BLaER1 treated with 17β-estradiol and CSF1 and Interleukin-3, amounts not matched to agents 10 nM and 100 nM (cell line): Measurements from ENCODE around the gene CLDN16.
A peak's percentile ranks its signal among the peaks of the same experiment; 100 is the strongest.

ENCODE experiments used
- H3K27ac ChIP-seq, 11 experiments: shearing (Covaris generic); formaldehyde crosslinking; 2 replicates each; pipeline ENCODE4 v1.8.1; 2022
- H3K27me3 ChIP-seq, 11 experiments: shearing (Covaris generic); formaldehyde crosslinking; 2 replicates each; pipeline ENCODE4 v1.8.1; 2022
- H3K36me3 ChIP-seq, 11 experiments: shearing (Covaris generic); formaldehyde crosslinking; 2 replicates each; pipeline ENCODE4 v1.8.1; 2022
- H3K4me1 ChIP-seq, 10 experiments: shearing (Covaris generic); formaldehyde crosslinking; 2 replicates each; pipeline ENCODE4 v1.8.1; 2022
- H3K4me2 ChIP-seq, 11 experiments: shearing (Covaris generic); formaldehyde crosslinking; 2 replicates each; pipeline ENCODE4 v1.8.1; 2022
- H3K4me3 ChIP-seq, 10 experiments: shearing (Covaris generic); formaldehyde crosslinking; 2 replicates each; pipeline ENCODE4 v1.8.1; 2022
- H3K9ac ChIP-seq, 11 experiments: shearing (Covaris generic); formaldehyde crosslinking; 2 replicates each; pipeline ENCODE4 v1.8.1; 2022
- H3K9me3 ChIP-seq, 11 experiments: shearing (Covaris generic); formaldehyde crosslinking; replicated peaks in 1 of 11; 2 replicates each; pipeline ENCODE4 v1.8.1; 2022
- H4K20me1 ChIP-seq, 11 experiments: shearing (Covaris generic); formaldehyde crosslinking; 2 replicates each; pipeline ENCODE4 v1.8.1; 2022
- Cebpa-rat ChIP-seq, 11 experiments: shearing (Covaris generic); IDR thresholded peaks; 2 replicates each; pipeline ENCODE4 v1.8.1; 2022

Gene CLDN16, protein sequence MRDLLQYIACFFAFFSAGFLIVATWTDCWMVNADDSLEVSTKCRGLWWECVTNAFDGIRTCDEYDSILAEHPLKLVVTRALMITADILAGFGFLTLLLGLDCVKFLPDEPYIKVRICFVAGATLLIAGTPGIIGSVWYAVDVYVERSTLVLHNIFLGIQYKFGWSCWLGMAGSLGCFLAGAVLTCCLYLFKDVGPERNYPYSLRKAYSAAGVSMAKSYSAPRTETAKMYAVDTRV

DNA sequence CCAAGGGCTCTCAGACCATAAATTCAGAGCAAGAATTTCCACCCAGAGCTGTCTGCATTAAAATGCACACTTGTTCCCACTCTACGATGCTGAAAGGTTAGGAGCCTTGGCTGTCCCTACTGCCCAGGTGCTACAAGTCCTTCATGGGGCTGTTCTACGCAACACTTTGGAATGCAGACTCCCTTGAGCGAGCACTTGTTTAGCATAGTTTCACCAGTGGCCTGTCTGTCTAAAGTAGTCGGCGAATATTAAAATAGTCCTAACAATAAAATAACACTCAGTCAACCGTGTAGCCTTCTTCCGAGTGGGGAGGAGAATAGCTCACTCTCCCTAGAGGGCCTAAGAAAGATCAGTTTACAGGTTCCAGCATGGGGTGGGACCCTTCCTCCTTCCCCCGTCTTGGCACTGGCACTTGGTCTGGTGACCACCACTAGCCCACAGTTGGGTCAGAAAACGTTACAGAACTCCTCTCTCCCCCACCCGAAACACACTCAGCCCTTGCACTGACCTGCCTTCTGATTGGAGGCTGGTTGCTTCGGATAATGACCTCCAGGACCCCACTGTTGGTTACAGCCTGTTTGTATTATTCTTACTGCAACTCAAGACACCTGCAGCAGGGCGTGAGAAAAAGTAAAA is at the start of gene CLDN16:
Gene CLDN16, plus strand, starts transcription at position 586 of the 636 bp plus-strand sequence. CDS start 167 bp downstream, outside the sequence.
- H3K9me3 ChIP-seq, result no peaks in the 10 kb centered on the region
- no peak within 1 kb of the TSS for H3K9ac ChIP-seq
- H3K27me3 ChIP-seq, result no peaks in the 10 kb centered on the region
- no peak within 1 kb of the TSS; a peak in 1 of 20 replicates for H3K4me3 ChIP-seq
- H3K27ac ChIP-seq, result no peak within 1 kb of the TSS
- H3K36me3 ChIP-seq, result no peaks in the 10 kb centered on the region
- peak within 1 kb of the TSS in 9 of 11 experiments; percentile 35 to 83 (median 72); a peak in 18 of 22 replicates for H3K4me2 ChIP-seq
- no peak for TF ChIP-seq Cebpa-rat (IDR thresholded peaks at IDR 0.05)
- peaks cover 5 to 29% (median 20%) of the 10 kb centered on the region in 10 experiments; a peak in 16 of 20 replicates for H3K4me1 ChIP-seq
- H4K20me1 ChIP-seq, result no peaks in the 10 kb centered on the region

DNA sequence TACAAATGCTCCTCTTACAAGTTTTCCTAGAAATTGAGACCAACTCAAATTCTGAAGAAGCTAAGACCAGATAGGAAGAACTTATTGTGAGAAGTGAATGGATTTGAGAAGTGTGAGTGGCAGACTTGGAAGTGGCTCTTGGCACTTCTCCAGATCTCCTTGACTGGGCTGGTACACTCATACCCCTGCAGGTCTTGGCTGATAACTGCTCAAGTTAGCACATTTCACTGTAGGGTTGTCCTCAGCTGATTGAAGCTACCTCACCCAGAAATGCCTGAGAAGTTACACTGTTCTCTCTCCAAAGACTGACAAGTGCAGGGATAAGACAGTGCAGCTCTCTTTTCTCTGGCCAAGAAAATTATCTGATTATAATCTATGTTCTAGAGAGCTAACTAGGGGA is 49.2 kb upstream of the CLDN16 start:
- Histone ChIP-seq H3K4me1 (peaks cover 0 to 5% (median 0%) of the 10 kb centered on the region in 10 experiments; a peak in 2 of 20 replicates), H3K27me3 (no peaks in the 10 kb centered on the region), H3K4me2 (no peak overlapping the region), H3K4me3 (no peak overlapping the region), H3K36me3 (no peaks in the 10 kb centered on the region), H4K20me1 (no peaks in the 10 kb centered on the region), H3K9ac (no peak overlapping the region), H3K27ac (no peak overlapping the region), H3K9me3 (peaks cover 0 to 22% (median 9%) of the 10 kb centered on the region in 11 experiments; a peak in 16 of 22 replicates)
- TF ChIP-seq Cebpa-rat (IDR thresholded peaks at IDR 0.05), result no peak

DNA sequence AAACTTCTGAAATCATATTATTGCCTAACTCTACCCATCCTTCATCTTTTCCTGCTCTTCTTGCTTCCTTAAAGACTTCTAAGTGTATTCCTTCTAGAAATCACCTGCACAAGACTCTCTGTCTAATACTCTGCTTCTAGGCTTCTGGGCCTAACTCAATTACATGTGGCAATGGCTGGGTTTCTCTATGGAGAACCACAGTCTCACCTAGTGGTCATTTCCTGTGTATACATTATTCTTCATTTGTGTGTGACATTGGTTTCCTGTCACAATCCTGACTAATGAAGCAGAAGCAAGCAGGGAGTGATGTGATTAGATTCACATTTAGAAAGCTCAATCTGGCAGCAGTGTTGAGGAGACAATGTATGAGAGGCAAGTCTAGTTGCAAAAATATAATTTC is 48.8 kb upstream of the CLDN16 start:
- Histone ChIP-seq H4K20me1 (no peaks in the 10 kb centered on the region), H3K36me3 (no peaks in the 10 kb centered on the region), H3K27ac (no peak overlapping the region), H3K4me3 (no peak overlapping the region), H3K4me2 (no peak overlapping the region), H3K27me3 (no peaks in the 10 kb centered on the region), H3K9ac (no peak overlapping the region), H3K9me3 (peaks cover 0 to 22% (median 9%) of the 10 kb centered on the region in 11 experiments; a peak in 16 of 22 replicates), H3K4me1 (peaks cover 0 to 5% (median 0%) of the 10 kb centered on the region in 10 experiments; a peak in 2 of 20 replicates)
- no peak for TF ChIP-seq Cebpa-rat (IDR thresholded peaks at IDR 0.05)

DNA sequence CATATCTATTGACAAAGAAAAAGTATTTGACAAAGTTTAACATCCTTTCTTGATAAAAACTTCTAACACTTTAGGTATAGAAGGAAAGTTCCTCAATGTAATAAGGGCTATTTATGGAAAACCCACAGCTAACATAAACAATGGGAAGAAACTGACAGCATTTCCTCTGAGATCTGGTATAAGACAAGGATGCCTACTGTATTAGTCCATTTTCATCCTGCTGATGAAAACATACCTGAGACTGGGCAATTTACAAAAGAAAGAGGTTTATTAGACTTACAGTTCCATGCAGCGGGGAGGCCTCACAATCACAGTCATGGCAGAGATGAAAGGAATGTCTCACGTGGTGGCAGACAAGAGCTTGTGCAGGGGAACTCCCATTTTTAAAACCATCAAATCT is 47.9 kb upstream of the CLDN16 start:
- no peaks in the 10 kb centered on the region for H3K36me3 ChIP-seq
- peaks cover 0 to 8% (median under 1%) of the 10 kb centered on the region in 10 experiments; a peak in 5 of 20 replicates for H3K4me1 ChIP-seq
- H3K27ac ChIP-seq, result no peak overlapping the region
- H3K4me3 ChIP-seq, result no peak overlapping the region
- H3K4me2 ChIP-seq, result no peak overlapping the region
- H3K9me3 ChIP-seq, result peaks cover 0 to 22% (median 9%) of the 10 kb centered on the region in 11 experiments; a peak in 16 of 22 replicates
- H3K9ac ChIP-seq, result no peak overlapping the region
- H4K20me1 ChIP-seq, result no peaks in the 10 kb centered on the region
- no peak for TF ChIP-seq Cebpa-rat (IDR thresholded peaks at IDR 0.05)
- no peaks in the 10 kb centered on the region for H3K27me3 ChIP-seq

DNA sequence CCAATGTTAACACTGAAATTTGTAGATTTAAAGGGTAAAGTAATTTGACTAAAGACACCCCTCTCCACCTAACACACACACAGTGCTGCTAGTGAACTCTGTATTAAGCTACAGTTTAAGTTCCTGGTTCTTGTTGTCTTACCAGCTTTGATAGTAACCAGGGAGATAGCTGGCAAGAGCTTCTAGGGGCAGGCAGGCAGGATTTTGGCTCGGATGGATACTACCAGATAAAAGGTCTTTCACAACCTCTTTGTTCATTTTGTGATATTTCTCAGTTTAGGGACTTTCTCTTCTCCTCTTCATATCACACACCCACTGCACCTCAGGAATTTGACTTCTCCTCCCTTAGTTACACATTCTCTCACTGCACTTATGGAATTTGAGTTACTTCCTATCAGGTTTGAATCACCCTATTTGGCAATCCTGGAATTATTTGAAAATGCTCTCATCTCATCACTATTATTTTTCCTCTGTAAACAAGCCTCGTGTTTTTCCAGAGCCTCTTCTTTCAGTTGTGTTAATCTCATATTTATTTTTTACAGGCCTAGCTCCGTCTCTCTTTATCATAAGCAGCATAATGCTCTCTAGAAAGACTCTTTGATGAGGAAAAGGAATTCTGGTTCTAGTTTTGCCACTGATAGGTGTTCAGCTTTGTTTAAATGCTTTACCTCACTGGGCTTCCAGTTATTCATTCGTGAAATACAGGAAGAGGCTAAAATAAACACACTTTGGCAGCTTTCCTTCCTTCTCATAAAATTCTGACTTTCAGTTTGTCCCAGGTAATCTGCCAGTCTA is 42.7 kb upstream of the CLDN16 start:
- no peaks in the 10 kb centered on the region for H4K20me1 ChIP-seq
- no peaks in the 10 kb centered on the region for H3K27me3 ChIP-seq
- H3K36me3 ChIP-seq, result no peaks in the 10 kb centered on the region
- H3K27ac ChIP-seq, result no peak overlapping the region
- no peak for TF ChIP-seq Cebpa-rat (IDR thresholded peaks at IDR 0.05)
- peaks cover 0 to 9% (median 7%) of the 10 kb centered on the region in 10 experiments; a peak in 8 of 20 replicates for H3K4me1 ChIP-seq
- H3K9ac ChIP-seq, result no peak overlapping the region
- H3K9me3 ChIP-seq, result peaks cover 0 to 20% (median 9%) of the 10 kb centered on the region in 11 experiments; a peak in 16 of 22 replicates
- H3K4me2 ChIP-seq, result peak overlapping the region in 6 of 11 experiments; percentile 7 to 31 (median 16); a peak in 8 of 22 replicates
- H3K4me3 ChIP-seq, result no peak overlapping the region

DNA sequence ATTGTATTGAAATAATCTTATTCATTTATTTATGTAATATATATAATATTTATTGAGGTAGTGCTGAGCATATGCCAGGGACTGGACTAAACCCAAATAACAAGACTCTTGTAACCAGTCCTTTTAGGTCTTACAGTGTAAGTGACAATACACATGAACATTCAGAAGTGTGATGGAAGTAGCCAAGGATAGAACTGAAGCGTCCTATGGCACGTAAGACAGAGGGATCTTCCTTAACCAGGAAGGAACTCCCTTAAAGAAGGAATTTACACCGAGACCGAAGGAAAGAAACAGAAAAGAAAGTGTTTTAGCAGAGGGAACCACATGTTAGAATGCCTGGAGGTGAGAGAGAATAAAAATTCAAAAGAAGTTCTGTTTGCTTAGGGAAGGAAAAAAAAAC is 42.1 kb upstream of the CLDN16 start:
- no peaks in the 10 kb centered on the region for H3K27me3 ChIP-seq
- TF ChIP-seq Cebpa-rat (IDR thresholded peaks at IDR 0.05), result no peak
- no peak overlapping the region for H3K27ac ChIP-seq
- no peaks in the 10 kb centered on the region for H3K36me3 ChIP-seq
- peaks cover 0 to 14% (median 8%) of the 10 kb centered on the region in 11 experiments; a peak in 16 of 22 replicates for H3K9me3 ChIP-seq
- H4K20me1 ChIP-seq, result no peaks in the 10 kb centered on the region
- H3K4me2 ChIP-seq, result peak overlapping the region in 1 of 11 experiments; percentile 19; a peak in 2 of 22 replicates
- peaks cover 0 to 9% (median 7%) of the 10 kb centered on the region in 10 experiments; a peak in 8 of 20 replicates for H3K4me1 ChIP-seq
- H3K9ac ChIP-seq, result no peak overlapping the region
- H3K4me3 ChIP-seq, result no peak overlapping the region

DNA sequence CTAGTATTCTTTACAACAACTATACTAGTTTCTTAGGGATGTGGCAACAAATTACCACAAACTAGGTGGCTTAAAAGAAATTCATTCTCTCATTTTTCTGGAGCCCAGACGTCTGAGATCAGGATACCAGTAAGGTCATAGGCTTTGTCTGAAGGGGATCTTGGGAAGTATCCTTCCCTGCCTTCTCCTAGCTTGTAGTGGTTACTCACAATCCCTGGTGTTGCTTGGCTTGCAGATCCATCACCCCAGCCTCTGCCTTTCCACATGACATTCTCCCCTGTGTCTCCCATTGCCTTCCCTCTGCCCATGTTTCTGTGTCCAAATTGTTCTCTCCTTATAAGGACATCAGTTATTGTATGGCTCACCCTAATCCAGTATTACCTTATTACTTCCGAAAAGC is 41.4 kb upstream of the CLDN16 start:
- Histone ChIP-seq H3K27me3 (no peaks in the 10 kb centered on the region), H3K27ac (no peak overlapping the region), H3K36me3 (no peaks in the 10 kb centered on the region), H3K4me2 (no peak overlapping the region), H3K9me3 (peaks cover 0 to 7% (median 2%) of the 10 kb centered on the region in 11 experiments; a peak in 13 of 22 replicates), H4K20me1 (no peaks in the 10 kb centered on the region), H3K9ac (no peak overlapping the region), H3K4me3 (no peak overlapping the region), H3K4me1 (peaks cover 0 to 9% (median 7%) of the 10 kb centered on the region in 10 experiments; a peak in 8 of 20 replicates)
- TF ChIP-seq Cebpa-rat (IDR thresholded peaks at IDR 0.05), result no peak

DNA sequence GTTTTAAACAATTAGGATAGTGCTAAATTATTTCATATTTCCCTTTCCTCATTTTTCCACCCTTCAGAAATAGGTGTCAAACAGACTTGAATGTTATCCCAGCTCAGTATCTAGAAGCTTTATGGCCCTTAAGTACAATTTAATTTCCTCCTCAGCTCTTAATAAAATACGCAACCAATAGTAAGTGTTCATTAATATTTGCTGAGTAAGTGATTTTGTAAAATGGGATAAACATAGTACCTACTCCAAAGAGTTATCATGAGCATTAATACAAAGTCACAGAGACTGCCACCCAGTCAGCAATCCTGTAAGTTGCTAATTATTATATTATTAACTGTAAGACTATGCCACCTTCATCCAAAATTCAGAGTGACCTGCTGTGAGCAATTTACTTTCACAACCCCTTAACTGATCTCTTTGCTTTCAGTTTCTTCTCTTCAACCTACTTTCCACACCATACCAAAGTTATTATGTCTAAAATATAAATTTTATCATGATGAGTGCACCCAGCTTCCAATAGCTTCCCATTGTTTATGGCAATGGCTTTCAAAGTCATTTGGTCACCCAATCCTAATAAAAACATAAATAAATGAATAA is 35.0 kb upstream of the CLDN16 start:
- Histone ChIP-seq H3K4me1 (no peaks in the 10 kb centered on the region), H3K27ac (no peak overlapping the region), H4K20me1 (no peaks in the 10 kb centered on the region), H3K9me3 (no peaks in the 10 kb centered on the region; a peak in 3 of 22 replicates), H3K27me3 (no peaks in the 10 kb centered on the region), H3K36me3 (no peaks in the 10 kb centered on the region), H3K4me3 (no peak overlapping the region), H3K4me2 (no peak overlapping the region), H3K9ac (no peak overlapping the region)
- TF ChIP-seq Cebpa-rat (IDR thresholded peaks at IDR 0.05), result no peak
